ENCODE data around the gene FAM133A.
A peak's percentile ranks its signal among the peaks of the same experiment; 100 is the strongest.

The FAM133A gene

DNA sequence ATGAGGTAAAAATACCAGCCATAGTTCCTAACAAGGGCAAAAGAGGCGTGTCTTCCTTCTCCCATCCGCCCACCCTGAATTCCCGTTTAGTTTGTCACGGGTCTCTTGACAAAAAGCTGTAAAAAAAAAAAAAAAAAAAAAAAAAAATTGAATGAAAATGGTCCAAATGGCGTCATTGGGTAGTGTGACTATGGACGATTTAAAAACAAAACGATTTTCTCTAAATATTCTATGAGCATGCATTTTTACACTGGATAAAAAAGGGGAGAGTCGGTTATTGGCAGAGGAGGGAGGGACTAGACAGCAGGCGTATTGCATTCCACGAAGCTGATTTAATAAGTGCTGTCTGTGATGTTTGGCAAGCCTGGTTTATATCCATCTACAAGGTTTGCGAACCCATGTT is at the start of gene FAM133A:
Gene FAM133A, plus strand, starts transcription at position 338 of the 403 bp plus-strand sequence. CDS start 35,214 bp downstream, outside the sequence.
- peak within 1 kb of the TSS; percentile 49 for H3K4me3 ChIP-seq (ENCODE audit: low read length)
- TF ChIP-seq ZNF274 (IDR thresholded peaks at IDR 0.05; ENCODE audit: low read depth, low read length), result no peak

DNA sequence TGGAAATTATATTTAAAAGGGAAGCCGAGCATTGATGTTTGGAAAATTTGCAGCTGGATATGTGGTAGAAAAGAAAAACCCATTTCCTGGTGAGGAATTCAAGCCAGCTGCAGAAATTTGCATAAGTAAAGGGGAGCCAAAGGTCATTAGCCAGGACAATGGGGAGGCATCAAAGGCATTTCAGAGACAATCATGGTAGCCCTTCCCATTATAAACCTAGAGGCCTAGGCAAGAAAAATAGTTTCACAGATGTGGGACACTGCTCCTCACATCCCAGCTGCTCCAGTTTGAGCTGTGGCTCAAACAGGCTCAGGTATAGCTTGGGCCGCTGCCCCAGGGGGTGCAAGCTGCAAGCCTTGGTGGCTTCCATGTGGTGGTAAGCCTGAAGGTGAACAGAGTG is 36.4 kb upstream of the FAM133A start:
- TF ChIP-seq ZNF274 (IDR thresholded peaks at IDR 0.05; ENCODE audit: low read depth, low read length), result no peak
- no peak overlapping the region for H3K4me3 ChIP-seq (ENCODE audit: low read length)

DNA sequence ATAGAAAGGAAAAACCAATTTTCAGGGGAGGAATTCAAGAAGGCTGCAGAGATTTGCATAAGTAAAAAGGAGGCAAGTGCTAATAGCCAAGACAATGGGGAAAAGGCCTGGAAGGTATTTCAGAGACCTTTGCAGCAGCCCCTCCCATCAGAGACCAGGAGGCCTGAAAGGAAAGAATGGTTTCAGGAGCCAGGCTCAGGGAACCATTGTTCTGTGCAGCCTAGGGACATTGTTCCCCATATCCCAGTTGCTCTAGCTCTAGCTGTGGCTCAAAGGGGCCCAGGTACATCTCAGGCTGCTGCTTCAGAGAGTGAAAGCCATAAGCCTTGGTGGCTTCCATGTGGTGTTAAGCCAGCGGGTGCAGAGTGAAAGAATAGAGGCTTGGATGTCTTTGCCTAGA is 24.6 kb upstream of the FAM133A start:
- no peak overlapping the region for H3K4me3 ChIP-seq (ENCODE audit: low read length)
- TF ChIP-seq ZNF274 (IDR thresholded peaks at IDR 0.05; ENCODE audit: low read depth, low read length), result no peak

DNA sequence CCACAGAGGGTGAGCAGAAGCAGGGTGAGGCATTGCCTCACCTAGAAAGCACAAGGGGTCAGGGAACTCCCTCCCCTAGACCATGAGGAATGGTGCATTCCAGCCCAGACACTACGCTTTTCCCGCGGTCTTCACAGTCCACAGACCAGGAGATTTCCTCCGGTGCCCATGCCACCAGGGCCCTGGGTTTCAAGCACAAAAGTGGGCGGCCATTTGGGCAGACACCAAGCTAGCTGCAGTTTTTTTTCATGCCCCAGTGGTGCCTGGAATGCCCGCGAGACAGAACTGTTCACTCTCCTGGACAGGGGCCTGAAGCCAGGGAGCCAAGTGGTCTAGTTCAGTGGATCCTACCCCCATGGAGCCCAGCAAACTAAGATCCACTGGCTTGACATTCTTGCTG is 13.4 kb upstream of the FAM133A start:
- no peak overlapping the region for H3K4me3 ChIP-seq (ENCODE audit: low read length)
- no peak for TF ChIP-seq ZNF274 (IDR thresholded peaks at IDR 0.05; ENCODE audit: low read depth, low read length)

DNA sequence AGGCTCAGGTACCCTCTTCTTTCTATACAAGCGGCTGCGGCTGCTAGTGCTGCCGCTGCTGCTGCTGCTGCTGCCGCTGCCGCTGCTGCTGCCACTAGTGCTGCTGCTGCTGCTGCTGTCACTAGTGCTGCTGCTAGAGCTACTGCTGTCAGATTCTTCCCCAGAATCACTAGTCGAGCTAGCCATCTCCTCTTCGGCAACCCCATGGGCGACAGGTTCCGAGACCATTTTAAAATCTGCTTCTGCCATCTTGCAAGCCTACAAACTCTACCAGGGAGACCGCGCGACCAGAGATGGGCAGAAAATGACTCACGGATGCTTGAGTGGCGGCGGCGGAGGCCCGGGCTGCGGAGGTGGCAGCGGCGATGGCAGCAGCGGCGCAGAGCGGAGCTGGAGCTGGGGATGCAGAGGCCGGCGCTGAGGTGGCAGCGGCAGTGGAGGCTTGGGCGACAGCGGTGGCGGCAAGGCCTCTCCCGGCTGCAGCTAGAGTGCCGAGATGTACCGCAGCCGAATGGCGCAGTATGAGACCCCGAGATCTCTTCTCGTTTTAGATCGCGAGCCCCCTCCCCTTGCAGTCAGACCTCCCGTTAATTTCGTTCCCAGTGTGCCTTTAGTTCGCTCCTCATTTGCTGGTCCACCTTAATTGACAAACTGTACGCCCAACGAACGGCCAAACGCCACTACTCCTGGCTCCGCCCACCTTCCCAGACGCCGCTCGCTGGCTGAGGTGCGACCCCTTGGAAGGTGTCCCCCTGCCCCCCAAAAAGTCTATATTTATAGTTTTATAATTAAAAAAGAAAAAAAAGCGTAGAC is 744 bp upstream of the FAM133A start, which contains the start of gene NAP1L3:
Gene NAP1L3, minus strand, starts transcription at position 523 of the 813 bp plus-strand sequence. Its CDS starts 274 bp downstream, at position 249.
- H3K4me3 ChIP-seq (ENCODE audit: low read length), result peak within 1 kb of the TSS; percentile 49
- no peak for TF ChIP-seq ZNF274 (IDR thresholded peaks at IDR 0.05; ENCODE audit: low read depth, low read length)

DNA sequence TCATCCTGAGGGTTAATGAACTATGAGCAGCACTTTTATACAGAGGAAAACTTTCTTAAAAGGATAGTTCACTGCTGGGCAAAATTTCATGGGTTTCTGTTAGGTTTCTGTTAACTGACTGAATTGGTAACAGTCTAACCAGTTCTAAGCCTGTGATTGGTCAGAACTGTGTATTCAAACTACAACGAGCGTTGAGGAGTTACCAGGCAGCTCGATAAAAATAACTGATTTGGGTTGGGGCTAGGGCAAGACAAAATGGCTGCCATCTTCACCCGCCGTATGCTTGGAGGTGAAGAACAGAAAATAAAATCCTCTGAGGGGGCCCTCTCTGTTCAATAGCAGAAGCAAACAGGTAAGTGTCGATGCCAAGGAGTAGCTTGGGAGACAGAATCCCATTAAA is 22.0 kb downstream of the FAM133A start:
- no peak for TF ChIP-seq ZNF274 (IDR thresholded peaks at IDR 0.05; ENCODE audit: low read depth, low read length)
- no peak overlapping the region for H3K4me3 ChIP-seq (ENCODE audit: low read length)

DNA sequence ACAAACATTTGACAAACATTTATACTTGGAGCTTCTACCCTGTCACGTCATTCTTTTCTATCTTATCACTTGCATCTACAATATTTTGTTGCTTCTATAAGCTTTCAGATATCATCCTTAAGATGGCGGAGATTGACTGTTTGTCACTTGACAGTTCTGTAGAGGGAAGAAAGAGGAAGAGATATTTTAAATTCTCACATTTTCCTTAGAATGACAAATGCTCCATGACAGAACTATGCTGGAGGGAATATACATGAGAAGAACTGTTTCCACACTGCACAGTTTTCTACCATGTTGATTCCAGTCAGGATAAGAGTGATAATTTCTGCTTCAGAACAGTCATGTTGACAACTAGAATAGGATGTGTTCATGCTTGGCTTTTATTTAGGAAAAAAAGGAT is 29.7 kb downstream of the FAM133A start:
- no peak for TF ChIP-seq ZNF274 (IDR thresholded peaks at IDR 0.05; ENCODE audit: low read depth, low read length)
- no peak overlapping the region for H3K4me3 ChIP-seq (ENCODE audit: low read length)

DNA sequence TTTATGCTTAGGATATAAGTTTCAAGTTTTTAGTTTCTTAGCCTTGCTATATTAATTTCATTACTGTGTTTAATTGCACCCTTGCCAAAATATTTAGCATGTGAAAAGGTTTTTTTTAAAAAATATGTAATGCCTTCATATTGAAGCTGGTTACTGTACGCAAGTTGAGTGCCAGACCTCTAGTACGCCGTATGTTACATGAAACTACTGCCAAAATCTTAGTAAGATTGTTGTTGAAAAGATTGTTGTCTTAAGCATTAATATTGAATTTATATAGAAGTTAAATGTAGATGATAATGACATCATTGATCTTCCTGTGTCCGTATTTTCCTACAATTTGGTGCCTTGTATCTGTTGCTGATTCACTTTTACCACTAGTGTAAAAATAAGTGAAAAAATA is 37.1 kb downstream of the FAM133A start:
- H3K4me3 ChIP-seq (ENCODE audit: low read length), result no peak overlapping the region
- no peak for TF ChIP-seq ZNF274 (IDR thresholded peaks at IDR 0.05; ENCODE audit: low read depth, low read length)

DNA sequence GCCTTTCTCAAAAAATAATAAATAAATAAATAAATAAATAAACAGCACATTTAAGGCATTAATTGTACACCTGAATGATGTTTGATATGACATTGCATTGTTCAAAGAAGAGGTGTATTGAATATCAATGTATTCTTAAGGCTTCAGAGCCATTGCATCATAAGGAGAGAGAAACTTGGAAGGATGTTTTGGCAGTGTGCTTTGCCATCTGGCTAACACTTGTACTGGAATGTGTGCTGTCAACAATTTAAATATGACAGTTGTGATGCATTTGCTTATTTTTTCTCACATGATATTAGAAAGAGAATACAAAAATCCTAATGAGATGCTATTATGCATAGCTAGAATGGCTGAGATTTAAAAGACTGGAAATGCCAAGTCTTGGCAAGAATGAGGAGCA is 67.8 kb downstream of the FAM133A start:
- H3K4me3 ChIP-seq (ENCODE audit: low read length), result no peak overlapping the region
- TF ChIP-seq ZNF274 (IDR thresholded peaks at IDR 0.05; ENCODE audit: low read depth, low read length), result no peak

DNA sequence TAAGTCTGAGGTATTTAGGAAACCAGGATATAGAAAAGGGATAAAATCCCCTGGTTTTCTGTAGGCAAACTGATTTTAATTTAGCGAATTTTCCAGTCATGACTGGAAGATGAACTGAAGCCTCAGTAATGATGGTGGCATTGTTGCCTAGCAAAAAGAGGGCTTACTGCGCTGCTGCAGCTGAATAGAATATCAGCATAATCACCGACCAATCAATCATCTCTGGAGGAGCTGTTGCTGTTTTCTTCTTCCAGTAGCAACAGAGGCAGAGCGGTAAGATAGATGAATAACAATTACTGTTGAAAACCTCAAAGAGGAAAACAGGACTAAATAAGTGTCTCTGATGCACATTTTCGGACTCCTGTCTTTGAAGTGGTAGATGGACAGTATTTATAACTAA is 86.2 kb downstream of the FAM133A start:
- no peak overlapping the region for H3K4me3 ChIP-seq (ENCODE audit: low read length)
- TF ChIP-seq ZNF274 (IDR thresholded peaks at IDR 0.05; ENCODE audit: low read depth, low read length), result no peak

Data from GM08714 (cell line).